Loucy (cell line): Measurements from ENCODE around the gene JUP.

Experiments used
- EZH2phosphoT487 ChIP-seq: fragments of 200-600 bp; IDR thresholded peaks from 2 replicates; pipeline ENCODE4 v1.6.1; 2018; ENCODE audit warnings: antibody characterized with exemption, mild to moderate bottlenecking, moderate library complexity, borderline replicate concordance
- TF ChIP-seq, protein P1 (sequence below): fragments of 200-600 bp; sonication (generic); conservative IDR thresholded peaks from 2 replicates; pipeline ENCODE4 v1.5.1; 2014; ENCODE audit warnings: mild to moderate bottlenecking, antibody characterized with exemption, low read length

DNA sequence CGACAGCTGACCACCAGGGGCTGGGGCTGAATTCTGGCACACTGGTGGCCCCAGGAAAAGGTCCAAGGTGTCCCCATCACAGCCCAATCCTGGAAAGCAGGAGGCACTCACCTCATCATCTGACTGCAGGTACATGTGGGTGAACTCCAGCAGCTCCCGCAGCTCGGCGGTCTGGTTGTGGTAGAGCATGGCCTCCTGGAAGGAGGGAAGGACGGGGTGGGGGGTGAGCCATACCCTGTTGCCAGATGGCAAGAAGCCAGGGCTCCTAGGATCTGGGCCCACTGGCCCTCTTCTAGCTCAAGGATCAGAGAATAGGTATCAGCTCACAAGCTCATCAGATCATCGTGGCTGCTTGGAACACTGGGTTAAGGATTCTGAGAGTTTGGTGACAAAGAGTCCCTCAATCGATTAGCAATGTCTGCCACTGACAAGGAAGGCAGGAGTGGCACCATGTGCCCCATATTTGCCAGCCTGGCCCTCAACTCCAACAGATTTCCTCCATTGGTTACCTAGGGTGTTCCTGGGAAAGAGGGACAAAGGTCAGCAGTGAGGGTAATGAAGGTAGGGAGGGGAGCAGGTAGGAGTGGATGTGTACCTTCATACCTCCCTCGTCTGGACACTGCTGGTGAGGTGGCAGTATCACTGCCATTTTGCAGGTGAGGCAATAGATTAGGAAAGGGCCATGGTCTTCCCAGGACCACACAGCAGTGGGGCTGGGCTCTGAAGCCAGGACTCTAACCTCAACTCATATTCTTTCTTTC is 20.4 kb upstream of the JUP start:
- TF ChIP-seq, protein P1, sequence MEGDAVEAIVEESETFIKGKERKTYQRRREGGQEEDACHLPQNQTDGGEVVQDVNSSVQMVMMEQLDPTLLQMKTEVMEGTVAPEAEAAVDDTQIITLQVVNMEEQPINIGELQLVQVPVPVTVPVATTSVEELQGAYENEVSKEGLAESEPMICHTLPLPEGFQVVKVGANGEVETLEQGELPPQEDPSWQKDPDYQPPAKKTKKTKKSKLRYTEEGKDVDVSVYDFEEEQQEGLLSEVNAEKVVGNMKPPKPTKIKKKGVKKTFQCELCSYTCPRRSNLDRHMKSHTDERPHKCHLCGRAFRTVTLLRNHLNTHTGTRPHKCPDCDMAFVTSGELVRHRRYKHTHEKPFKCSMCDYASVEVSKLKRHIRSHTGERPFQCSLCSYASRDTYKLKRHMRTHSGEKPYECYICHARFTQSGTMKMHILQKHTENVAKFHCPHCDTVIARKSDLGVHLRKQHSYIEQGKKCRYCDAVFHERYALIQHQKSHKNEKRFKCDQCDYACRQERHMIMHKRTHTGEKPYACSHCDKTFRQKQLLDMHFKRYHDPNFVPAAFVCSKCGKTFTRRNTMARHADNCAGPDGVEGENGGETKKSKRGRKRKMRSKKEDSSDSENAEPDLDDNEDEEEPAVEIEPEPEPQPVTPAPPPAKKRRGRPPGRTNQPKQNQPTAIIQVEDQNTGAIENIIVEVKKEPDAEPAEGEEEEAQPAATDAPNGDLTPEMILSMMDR: no peak
- TF ChIP-seq EZH2phosphoT487: no peak
